Peyer's patch (tissue), 4 donors: ENCODE data around the gene HAPSTR1.

ENCODE experiments used
- POLR2A ChIP-seq, 2 donors: fragments of 450-650 bp; IDR thresholded peaks; one replicate each; pipeline ENCODE4 v1.5.1; 2017; ENCODE audit warnings: antibody characterized with exemption in 2 of 2, mild to moderate bottlenecking in 2 of 2, moderate library complexity in 2 of 2
- TF ChIP-seq, protein P1 (sequence below), 6 experiments: fragments of 450-650 bp in 4 of 6; fragments of 200-600 bp in 2 of 6; sonication (generic) in 1 of 6; IDR thresholded peaks; one replicate each; pipeline ENCODE4 v1.5.1; 2017 to 2019; ENCODE audit warnings: antibody characterized with exemption in 6 of 6, mild to moderate bottlenecking in 3 of 6, moderate library complexity in 1 of 6

DNA sequence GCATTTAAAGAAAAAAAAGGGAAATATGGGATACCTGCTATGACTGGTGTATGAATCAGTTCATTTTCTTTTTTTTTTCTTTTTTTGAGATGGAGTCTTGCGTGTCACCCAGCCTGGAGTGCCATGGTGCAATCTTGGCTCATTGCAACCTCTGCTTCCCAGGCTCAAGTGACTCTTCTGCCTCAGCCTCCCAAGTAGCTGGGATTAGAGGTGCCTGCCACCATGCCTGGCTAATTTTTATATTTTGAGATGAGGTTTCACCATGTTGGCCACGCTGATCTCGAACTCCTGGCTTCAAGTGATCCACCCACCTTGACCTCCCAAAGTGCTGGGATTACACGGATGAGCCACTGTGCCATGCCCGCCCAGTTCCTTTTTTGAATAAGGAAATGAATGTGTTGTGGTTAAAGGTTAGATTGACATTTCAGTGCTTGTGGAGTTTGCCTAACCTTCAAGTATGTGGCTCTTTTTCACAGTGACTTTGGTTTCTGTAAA, 7.7 kb downstream of the HAPSTR1 start:
- TF ChIP-seq POLR2A (IDR thresholded peaks at IDR 0.05), result no peak
- TF ChIP-seq, protein P1, sequence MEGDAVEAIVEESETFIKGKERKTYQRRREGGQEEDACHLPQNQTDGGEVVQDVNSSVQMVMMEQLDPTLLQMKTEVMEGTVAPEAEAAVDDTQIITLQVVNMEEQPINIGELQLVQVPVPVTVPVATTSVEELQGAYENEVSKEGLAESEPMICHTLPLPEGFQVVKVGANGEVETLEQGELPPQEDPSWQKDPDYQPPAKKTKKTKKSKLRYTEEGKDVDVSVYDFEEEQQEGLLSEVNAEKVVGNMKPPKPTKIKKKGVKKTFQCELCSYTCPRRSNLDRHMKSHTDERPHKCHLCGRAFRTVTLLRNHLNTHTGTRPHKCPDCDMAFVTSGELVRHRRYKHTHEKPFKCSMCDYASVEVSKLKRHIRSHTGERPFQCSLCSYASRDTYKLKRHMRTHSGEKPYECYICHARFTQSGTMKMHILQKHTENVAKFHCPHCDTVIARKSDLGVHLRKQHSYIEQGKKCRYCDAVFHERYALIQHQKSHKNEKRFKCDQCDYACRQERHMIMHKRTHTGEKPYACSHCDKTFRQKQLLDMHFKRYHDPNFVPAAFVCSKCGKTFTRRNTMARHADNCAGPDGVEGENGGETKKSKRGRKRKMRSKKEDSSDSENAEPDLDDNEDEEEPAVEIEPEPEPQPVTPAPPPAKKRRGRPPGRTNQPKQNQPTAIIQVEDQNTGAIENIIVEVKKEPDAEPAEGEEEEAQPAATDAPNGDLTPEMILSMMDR (IDR thresholded peaks at IDR 0.05), result no peak
